Renal cortical epithelial cell (primary cell): Measurements from ENCODE around the gene CUX1. TPM values are rescaled to one million over a fixed set of nuclear protein-coding genes. Genes with fewer than 3 reads are reported as not detected.
A peak's percentile ranks its signal among the peaks of the same experiment; 100 is the strongest.
"Not testable (repeated sequence)": the region's sequence is repeated elsewhere in the genome, so short reads cannot be mapped to it uniquely, and the experiment has no call there.

Experiments used
- DNase-seq: peaks from one replicate; pipeline ENCODE4 v3.0.0-alpha.2; 2011; ENCODE audit warnings: low read depth
- total RNA-seq: library from RNA; depleted of rRNA; stranded (reverse); fragments of >200 nt; gene quantifications from 2 replicates; pipeline ENCODE4 v1.2.3, GENCODE V29; 2014

CUX1 gene
- total RNA-seq, 1 donor from 2014 or later: 139 TPM

- no peak for DNase-seq
These were observed 469.9 kb downstream of the CUX1 start for GRCh38 chr7:102287111-102287980.

DNA sequence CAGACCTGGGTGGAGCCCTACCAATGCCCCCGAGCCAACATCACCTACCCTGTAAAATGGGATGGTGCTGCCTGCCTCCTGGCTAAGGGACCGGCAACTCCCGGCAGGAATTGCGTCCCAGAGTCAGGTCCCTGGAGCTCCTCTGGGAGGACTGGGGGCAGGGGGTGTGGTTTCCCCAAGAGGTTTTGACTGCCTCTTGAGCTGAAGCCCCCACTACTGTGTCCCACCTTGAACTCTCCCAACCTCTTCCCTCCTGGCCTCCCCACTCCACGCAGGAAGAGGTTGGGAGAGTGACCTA lies 470.5 kb downstream of the CUX1 start:
- no peak for DNase-seq

DNA sequence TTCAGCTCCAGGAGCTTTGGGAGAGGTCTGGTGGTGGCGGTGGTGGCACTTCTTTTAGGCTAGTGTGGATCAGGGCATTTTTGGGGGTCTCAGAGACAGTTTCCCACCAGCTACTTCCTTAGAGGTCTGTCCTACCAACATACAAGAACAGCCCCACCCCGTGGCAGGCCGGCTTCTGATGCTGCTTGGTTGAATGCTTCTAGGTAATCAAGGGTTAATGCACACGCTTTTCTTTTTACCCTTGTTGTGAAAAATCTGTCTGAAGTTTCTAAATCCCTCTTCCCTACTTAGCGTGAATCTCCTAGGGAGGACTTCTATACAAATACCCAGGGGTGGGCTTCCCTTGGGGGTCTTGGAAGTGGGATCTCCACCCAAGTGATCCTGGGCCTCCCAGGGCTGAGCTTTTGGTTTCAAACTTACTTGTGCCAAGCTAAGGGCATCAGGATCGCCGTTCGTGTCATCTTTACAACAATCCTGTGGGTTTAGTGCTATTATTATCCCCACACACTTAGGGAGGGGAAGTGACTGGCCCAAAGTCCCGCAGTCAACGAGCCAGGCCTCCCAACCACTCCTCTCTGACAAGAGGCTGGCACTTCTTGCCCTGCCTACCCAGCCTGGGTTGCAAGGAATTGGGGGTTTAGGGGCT lies 471.0 kb downstream of the CUX1 start:
- no peak for DNase-seq

DNA sequence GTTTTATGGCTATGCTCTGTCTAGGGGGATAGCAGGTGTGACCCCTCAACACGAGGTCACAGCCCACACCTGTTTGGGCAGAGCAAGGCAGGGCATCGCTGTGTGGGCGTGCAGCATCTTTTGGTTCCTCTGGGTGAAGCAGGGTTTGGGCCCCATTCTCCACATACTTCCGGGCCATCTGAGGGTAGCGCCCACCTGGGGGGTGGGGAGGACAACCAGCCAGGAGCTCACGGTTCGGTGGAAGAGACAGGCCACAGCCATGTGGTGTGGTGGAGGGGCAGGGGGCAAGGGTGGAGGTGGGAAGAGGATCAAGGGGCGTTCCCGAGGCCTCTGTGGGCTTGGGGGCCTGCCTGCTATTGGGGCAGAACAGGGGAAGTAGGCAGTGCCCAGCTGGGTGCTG lies 471.6 kb downstream of the CUX1 start:
- no peak for DNase-seq

DNA sequence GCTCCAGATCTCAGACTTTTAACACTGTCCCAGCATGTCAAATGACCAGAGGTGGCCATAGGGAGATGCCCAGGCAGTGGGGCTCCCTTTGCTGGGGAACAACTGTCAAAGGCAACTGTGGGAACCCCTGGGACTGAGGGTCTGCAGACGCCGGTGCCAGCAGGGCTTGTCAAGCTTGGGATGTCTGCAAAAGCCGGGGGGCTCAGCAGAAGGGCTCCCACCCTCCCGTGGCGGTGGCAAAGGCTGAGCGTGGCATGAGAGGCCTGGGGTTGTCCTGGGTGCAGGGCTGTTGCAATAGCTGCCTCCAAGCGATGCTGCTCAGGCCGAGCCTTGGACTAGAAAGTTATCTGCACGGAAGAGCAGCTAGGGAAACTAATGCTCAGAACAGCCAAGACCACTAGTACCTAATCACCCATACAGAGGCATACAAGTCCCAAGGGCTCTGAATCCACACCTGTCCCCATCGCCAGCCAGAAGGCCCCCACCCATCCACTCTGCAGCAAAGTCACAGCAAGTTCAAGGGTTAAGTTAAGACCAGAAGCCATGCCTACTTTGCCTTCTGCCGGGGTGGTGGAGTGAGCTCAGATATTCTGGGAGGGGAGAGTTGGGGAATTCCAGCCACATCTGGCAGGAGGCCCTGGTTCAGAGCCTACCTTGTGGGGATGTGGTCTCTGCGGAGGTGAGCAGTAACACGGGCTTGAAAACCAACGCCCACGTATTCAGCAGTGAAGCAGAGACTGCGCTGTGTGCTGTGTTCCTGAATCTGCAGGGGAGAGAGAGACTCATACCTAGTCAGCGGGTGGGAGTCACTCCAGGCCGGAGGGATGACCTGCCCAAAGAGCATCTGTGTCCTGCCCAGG lies 473.9 kb downstream of the CUX1 start:
- DNase-seq: peak; percentile 69

DNA sequence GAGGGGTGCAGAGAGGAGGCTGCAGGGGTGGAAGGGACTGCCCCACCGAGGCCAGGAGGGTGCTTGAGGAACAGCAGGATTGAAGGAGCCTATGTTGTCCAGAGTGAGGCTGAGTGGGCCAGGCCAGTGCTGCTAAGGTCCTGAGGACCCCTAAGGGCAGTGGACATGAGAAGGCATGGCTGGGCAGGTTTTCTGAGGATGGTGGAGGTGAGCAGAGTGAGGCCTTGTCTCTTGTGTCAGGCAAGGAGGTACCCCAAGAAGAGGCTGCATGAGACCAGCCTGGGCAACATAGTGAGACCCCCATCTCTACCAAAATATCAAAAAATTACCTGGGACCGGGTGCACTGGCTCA lies 474.5 kb downstream of the CUX1 start:
- DNase-seq: no peak

GRCh38 chr7:102292813-102293798 lies 475.7 kb downstream of the CUX1 start:
- DNase-seq: no peak

DNA sequence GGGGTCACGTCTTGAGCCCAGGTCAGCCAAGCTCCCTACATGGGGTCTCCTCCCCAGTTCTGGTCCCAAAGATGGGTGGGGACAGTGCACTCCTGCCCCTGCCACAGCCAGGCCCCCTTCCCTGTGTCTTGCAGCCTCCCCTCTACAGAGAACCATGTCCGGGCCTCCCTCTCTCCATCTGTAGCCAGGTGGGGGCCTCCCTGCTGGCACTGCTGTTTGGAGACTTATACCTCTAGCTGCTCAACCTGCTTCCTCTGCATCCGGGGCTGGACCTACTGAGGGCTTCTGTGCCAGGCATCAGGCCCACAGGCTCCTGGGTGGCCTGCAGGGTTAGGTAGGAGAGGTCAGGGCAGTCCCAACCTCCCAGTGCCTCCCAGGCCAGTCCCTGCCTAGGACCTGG lies 477.2 kb downstream of the CUX1 start:
- DNase-seq: no peak

GRCh38 chr7:102295346-102296178 lies 478.1 kb downstream of the CUX1 start:
- peak; percentile 54 for DNase-seq

DNA sequence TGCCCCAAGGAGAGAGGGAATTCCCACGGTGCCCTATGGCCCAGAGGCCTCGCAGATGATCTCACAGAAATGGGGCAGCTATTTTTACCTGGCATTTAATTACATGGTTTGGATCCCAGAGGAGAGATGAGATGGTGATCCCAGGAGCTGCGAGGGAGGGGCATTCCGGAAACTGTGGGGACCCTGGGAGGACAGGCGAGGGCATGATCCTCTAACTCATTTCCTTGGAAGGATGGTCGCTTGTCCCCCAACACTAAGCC lies 478.7 kb downstream of the CUX1 start:
- DNase-seq: no peak

- no peak for DNase-seq
These were observed 479.1 kb downstream of the CUX1 start for GRCh38 chr7:102296514-102296913.

- DNase-seq: no peak
These were observed 480.2 kb downstream of the CUX1 start for GRCh38 chr7:102297487-102298218.

- DNase-seq: no peak
These were observed 483.3 kb downstream of the CUX1 start for GRCh38 chr7:102300643-102301221.

DNA sequence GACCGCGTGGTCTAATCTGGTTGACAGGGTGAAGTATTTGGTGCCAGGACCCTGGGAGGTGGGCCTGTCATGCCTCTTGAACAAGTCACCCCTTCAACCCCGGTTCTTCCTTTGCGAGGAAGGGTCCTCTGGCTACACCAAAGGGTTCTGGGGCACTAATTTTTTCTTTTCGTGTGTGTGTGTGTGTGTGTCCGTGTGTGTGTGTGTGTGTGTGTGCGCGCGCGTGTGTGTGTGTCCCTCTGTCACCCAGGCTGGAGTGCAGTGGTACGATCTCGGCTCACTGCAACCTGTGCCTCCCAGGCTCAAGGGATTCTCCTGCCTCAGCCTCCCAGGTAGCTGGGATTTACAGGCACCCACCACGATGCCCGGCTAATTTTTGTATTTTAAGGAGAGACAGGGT lies 483.9 kb downstream of the CUX1 start:
- not testable (repeated sequence) for DNase-seq

DNA sequence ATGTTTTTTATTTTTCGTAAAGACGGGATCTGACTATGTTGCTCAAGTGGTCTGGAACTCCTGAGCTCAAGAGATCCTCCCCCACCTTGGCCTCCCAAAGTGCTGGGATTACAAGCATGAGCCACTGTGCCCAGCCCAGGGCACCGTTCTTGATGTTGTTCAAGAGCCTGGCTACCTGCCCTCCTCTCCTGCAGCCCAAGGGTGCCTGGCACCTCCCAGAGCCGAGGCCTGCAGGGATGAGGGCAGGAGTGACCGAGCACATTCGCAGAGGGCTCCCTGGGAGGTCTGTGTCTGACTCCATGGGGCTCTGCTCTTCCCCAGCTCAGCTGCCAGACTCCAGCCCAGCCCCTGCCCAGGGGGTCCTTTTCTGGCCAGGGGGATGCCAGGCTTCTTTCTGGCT lies 484.6 kb downstream of the CUX1 start:
- no peak for DNase-seq

DNA sequence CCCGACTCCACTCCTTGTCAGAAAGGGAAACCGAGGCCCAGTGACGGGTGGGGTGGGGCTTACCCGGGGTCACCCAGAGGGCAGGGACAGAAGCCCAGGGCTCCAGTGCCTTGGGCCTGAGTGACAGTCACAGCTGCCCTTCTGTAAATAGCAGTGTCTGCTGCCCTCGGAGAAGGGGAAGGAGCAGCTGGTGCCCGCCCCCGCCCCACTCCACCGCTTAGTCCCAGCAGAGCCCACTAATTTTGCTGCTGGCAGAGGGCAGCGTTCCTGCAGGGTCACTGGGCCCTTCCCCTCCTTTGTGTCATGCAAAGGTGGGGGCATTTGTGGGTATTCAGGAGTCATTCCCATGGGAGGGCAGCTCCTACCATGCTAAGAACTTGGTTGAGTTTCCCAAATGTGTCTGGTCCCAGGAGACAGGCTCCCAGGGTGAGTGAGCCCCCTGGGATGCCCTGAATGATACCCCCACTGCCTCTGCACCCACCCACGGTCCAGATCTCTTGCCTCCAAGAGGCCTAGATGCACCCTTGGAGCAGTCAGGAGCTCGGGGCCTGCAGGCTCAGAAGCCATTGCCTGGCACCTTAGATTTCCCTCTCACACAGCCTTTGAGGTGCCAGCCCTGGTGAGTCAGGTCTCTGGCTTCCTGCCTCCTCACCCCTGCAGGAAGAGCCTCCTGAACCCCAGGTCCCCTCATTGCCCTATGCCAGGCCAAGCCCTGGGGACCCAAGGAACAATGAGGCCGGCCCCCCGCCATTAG lies 486.4 kb downstream of the CUX1 start:
- no peak for DNase-seq

- DNase-seq: no peak
These were observed 487.2 kb downstream of the CUX1 start for GRCh38 chr7:102304668-102305067.

- no peak for DNase-seq
These were observed 488.2 kb downstream of the CUX1 start for GRCh38 chr7:102305414-102306268.
